ENCODE results near the gene THADA. TPM values are rescaled to one million over a fixed set of nuclear protein-coding genes. Genes with fewer than 3 reads are reported as not detected.

Gene THADA
- total RNA-seq, 1 donor from 2014 or later: 28.3 TPM

- TF ChIP-seq, protein P1, sequence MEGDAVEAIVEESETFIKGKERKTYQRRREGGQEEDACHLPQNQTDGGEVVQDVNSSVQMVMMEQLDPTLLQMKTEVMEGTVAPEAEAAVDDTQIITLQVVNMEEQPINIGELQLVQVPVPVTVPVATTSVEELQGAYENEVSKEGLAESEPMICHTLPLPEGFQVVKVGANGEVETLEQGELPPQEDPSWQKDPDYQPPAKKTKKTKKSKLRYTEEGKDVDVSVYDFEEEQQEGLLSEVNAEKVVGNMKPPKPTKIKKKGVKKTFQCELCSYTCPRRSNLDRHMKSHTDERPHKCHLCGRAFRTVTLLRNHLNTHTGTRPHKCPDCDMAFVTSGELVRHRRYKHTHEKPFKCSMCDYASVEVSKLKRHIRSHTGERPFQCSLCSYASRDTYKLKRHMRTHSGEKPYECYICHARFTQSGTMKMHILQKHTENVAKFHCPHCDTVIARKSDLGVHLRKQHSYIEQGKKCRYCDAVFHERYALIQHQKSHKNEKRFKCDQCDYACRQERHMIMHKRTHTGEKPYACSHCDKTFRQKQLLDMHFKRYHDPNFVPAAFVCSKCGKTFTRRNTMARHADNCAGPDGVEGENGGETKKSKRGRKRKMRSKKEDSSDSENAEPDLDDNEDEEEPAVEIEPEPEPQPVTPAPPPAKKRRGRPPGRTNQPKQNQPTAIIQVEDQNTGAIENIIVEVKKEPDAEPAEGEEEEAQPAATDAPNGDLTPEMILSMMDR (IDR thresholded peaks at IDR 0.05): no peak
- peaks cover 21% of the 10 kb centered on the region for H3K4me1 Mint-ChIP-seq (ENCODE audit: unreplicated experiment)
- no peak for DNase-seq (ENCODE audit: extremely low spot score, unreplicated experiment)
- H3K27ac Mint-ChIP-seq (ENCODE audit: unreplicated experiment): no peak overlapping the region
- H3K9me3 Mint-ChIP-seq (ENCODE audit: unreplicated experiment): no peaks in the 10 kb centered on the region
- H3K4me3 Mint-ChIP-seq (ENCODE audit: unreplicated experiment): no peak overlapping the region
- H3K27me3 Mint-ChIP-seq (ENCODE audit: unreplicated experiment): no peaks in the 10 kb centered on the region
- H3K36me3 Mint-ChIP-seq (ENCODE audit: unreplicated experiment): peaks cover 4% of the 10 kb centered on the region
These were observed 225.1 kb downstream of the THADA start for GRCh38 chr2:43370705-43371104.

- Mint-ChIP-seq H3K4me3 (ENCODE audit: unreplicated experiment) (no peak overlapping the region), H3K4me1 (ENCODE audit: unreplicated experiment) (peaks cover 21% of the 10 kb centered on the region), H3K27me3 (ENCODE audit: unreplicated experiment) (no peaks in the 10 kb centered on the region), H3K9me3 (ENCODE audit: unreplicated experiment) (no peaks in the 10 kb centered on the region), H3K27ac (ENCODE audit: unreplicated experiment) (no peak overlapping the region), H3K36me3 (ENCODE audit: unreplicated experiment) (peaks cover 4% of the 10 kb centered on the region)
- TF ChIP-seq, protein P1 (IDR thresholded peaks at IDR 0.05): no peak
- no peak for DNase-seq (ENCODE audit: extremely low spot score, unreplicated experiment)
These were observed 225.7 kb downstream of the THADA start for GRCh38 chr2:43370146-43370545.

DNA sequence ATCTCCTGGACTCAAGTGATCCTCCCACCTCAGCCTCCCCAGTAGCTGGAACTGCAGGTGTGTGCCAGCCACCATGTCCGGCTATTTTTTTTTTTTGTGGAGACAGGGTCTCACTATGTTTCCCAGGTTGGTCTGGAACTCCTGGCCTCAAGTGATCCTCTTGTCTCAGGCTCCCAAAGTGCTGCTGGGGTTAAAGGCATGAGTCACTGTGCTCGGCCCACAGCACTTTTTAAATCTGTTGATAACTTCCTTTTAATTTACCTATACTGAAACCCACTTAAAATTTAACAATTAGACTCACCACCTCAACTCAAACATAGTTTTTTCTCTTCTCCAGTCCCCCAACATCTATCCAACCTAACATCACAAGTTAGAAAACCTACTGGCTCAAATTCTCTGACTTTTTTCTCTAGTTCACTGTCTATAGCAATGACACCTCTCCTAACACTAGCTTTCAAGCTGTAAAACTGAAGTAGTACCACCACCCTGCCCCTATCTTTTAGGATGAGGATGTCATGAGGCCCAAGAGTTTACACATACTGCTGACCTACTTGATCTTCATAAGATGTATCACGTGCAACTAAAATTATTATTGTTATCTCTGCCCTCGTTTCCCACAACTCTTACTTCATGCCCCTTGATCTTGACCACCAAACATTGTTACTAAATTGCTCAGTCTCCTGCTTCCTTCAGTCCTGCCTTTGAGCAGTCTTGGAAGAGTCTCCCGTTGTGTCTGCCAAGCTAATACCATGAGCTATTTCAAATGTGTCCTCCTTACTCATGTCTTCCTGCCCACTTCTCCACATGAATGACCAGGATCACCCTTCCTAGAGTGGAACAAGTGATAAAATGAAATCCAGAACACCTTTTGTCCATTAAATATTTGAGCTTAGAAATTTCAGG is 227.1 kb downstream of the THADA start:
- no peaks in the 10 kb centered on the region for H3K27me3 Mint-ChIP-seq (ENCODE audit: unreplicated experiment)
- H3K36me3 Mint-ChIP-seq (ENCODE audit: unreplicated experiment): peaks cover 6% of the 10 kb centered on the region
- no peaks in the 10 kb centered on the region for H3K9me3 Mint-ChIP-seq (ENCODE audit: unreplicated experiment)
- H3K27ac Mint-ChIP-seq (ENCODE audit: unreplicated experiment): no peak overlapping the region
- DNase-seq (ENCODE audit: extremely low spot score, unreplicated experiment): no peak
- H3K4me3 Mint-ChIP-seq (ENCODE audit: unreplicated experiment): no peak overlapping the region
- peaks cover 21% of the 10 kb centered on the region for H3K4me1 Mint-ChIP-seq (ENCODE audit: unreplicated experiment)
- TF ChIP-seq, protein P1 (IDR thresholded peaks at IDR 0.05): no peak

- H3K4me3 Mint-ChIP-seq (ENCODE audit: unreplicated experiment): no peak overlapping the region
- no peak overlapping the region for H3K27ac Mint-ChIP-seq (ENCODE audit: unreplicated experiment)
- no peaks in the 10 kb centered on the region for H3K9me3 Mint-ChIP-seq (ENCODE audit: unreplicated experiment)
- no peaks in the 10 kb centered on the region for H3K27me3 Mint-ChIP-seq (ENCODE audit: unreplicated experiment)
- peaks cover 20% of the 10 kb centered on the region for H3K4me1 Mint-ChIP-seq (ENCODE audit: unreplicated experiment)
- TF ChIP-seq, protein P1 (IDR thresholded peaks at IDR 0.05): no peak
- DNase-seq (ENCODE audit: extremely low spot score, unreplicated experiment): no peak
- peaks cover 8% of the 10 kb centered on the region for H3K36me3 Mint-ChIP-seq (ENCODE audit: unreplicated experiment)
These were observed 228.6 kb downstream of the THADA start for GRCh38 chr2:43367012-43367782.

GRCh38 chr2:43363120-43363519 is 232.7 kb downstream of the THADA start:
- Mint-ChIP-seq H3K4me3 (ENCODE audit: unreplicated experiment) (no peak overlapping the region), H3K27ac (ENCODE audit: unreplicated experiment) (no peak overlapping the region), H3K36me3 (ENCODE audit: unreplicated experiment) (peaks cover 4% of the 10 kb centered on the region), H3K4me1 (ENCODE audit: unreplicated experiment) (peaks cover 11% of the 10 kb centered on the region), H3K9me3 (ENCODE audit: unreplicated experiment) (no peaks in the 10 kb centered on the region), H3K27me3 (ENCODE audit: unreplicated experiment) (no peaks in the 10 kb centered on the region)
- DNase-seq (ENCODE audit: extremely low spot score, unreplicated experiment): no peak
- TF ChIP-seq, protein P1 (IDR thresholded peaks at IDR 0.05): no peak

Data from osteocyte (in vitro differentiated cells).